ENCODE results near the gene SPTBN2.

DNA sequence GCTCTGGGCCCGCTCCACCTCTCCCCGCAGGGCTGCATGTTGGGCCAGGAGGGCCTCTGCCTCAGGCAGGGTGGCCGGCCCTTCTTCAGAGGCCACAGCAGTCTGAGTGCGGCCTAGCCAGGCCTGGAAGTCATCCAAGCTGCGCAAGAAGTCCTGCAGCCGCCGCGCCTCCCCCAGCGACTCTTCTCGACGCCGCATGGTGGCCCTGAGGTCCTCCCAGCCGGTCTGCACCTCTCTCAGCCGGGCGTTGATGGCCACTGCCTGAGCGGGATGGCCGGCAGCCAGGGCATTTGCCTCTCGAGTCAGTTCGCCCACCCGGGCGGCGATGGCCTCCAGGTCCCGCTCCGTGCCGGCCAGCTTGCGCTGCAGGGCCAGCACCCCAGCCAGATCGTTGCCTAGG, 28.3 kb downstream of the SPTBN2 start:
- TF ChIP-seq POLR2AphosphoS5 (IDR thresholded peaks at IDR 0.05; ENCODE audit: low read depth) (no peak), SPI1 (IDR thresholded peaks at IDR 0.05; ENCODE audit: borderline replicate concordance, low read depth) (no peak)
- TF ChIP-seq, protein P1, sequence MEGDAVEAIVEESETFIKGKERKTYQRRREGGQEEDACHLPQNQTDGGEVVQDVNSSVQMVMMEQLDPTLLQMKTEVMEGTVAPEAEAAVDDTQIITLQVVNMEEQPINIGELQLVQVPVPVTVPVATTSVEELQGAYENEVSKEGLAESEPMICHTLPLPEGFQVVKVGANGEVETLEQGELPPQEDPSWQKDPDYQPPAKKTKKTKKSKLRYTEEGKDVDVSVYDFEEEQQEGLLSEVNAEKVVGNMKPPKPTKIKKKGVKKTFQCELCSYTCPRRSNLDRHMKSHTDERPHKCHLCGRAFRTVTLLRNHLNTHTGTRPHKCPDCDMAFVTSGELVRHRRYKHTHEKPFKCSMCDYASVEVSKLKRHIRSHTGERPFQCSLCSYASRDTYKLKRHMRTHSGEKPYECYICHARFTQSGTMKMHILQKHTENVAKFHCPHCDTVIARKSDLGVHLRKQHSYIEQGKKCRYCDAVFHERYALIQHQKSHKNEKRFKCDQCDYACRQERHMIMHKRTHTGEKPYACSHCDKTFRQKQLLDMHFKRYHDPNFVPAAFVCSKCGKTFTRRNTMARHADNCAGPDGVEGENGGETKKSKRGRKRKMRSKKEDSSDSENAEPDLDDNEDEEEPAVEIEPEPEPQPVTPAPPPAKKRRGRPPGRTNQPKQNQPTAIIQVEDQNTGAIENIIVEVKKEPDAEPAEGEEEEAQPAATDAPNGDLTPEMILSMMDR (IDR thresholded peaks at IDR 0.05; ENCODE audit: insufficient read depth, low read length), result no peak
- TF ChIP-seq, protein P2, sequence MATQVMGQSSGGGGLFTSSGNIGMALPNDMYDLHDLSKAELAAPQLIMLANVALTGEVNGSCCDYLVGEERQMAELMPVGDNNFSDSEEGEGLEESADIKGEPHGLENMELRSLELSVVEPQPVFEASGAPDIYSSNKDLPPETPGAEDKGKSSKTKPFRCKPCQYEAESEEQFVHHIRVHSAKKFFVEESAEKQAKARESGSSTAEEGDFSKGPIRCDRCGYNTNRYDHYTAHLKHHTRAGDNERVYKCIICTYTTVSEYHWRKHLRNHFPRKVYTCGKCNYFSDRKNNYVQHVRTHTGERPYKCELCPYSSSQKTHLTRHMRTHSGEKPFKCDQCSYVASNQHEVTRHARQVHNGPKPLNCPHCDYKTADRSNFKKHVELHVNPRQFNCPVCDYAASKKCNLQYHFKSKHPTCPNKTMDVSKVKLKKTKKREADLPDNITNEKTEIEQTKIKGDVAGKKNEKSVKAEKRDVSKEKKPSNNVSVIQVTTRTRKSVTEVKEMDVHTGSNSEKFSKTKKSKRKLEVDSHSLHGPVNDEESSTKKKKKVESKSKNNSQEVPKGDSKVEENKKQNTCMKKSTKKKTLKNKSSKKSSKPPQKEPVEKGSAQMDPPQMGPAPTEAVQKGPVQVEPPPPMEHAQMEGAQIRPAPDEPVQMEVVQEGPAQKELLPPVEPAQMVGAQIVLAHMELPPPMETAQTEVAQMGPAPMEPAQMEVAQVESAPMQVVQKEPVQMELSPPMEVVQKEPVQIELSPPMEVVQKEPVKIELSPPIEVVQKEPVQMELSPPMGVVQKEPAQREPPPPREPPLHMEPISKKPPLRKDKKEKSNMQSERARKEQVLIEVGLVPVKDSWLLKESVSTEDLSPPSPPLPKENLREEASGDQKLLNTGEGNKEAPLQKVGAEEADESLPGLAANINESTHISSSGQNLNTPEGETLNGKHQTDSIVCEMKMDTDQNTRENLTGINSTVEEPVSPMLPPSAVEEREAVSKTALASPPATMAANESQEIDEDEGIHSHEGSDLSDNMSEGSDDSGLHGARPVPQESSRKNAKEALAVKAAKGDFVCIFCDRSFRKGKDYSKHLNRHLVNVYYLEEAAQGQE (IDR thresholded peaks at IDR 0.05; ENCODE audit: insufficient replicate concordance, low read depth), result no peak

Data from HL-60 (cell line).